Neural cell (in vitro differentiated cells): ENCODE data around the gene SPATA22. TPM values are rescaled to one million over a fixed set of nuclear protein-coding genes. Genes with fewer than 3 reads are reported as not detected.

Experiments
- H2AFZ ChIP-seq: fragments of 200-600, 300-800 bp; sonication (generic), shearing (Covaris generic); 2 replicates; pipeline ENCODE4 v1.6.0; 2014; ENCODE audit warnings: low read depth, mild to moderate bottlenecking, antibody characterized with exemption, low read length, moderate library complexity
- H3F3A ChIP-seq: fragments of 200-600 bp; shearing (Covaris generic); 2 replicates; pipeline ENCODE4 v1.6.1; 2016; ENCODE audit warnings: mild to moderate bottlenecking, moderate library complexity, mixed read lengths, antibody characterized with exemption, low read length; ENCODE audit not compliant: insufficient read depth, poor library complexity, severe bottlenecking
- H3K27ac ChIP-seq: fragments of 200-600, 300-800 bp; sonication (generic), shearing (Covaris generic); 2 replicates; pipeline ENCODE4 v1.5.1; 2014; ENCODE audit warnings: mild to moderate bottlenecking, low read length, moderate library complexity
- H3K27me3 ChIP-seq: fragments of 300-800, 200-600 bp; sonication (generic), shearing (Covaris generic); 2 replicates; pipeline ENCODE4 v1.6.0; 2014; ENCODE audit warnings: mild to moderate bottlenecking, low read depth, low read length, moderate library complexity; ENCODE audit not compliant: insufficient read depth
- H3K36me3 ChIP-seq: fragments of 300-800, 200-600 bp; sonication (generic), shearing (Covaris generic); 2 replicates; pipeline ENCODE4 v1.5.1; 2014; ENCODE audit warnings: mild to moderate bottlenecking, antibody characterized with exemption, low read length, moderate library complexity; ENCODE audit not compliant: insufficient read depth
- H3K4me2 ChIP-seq: fragments of 300-800, 200-600 bp; sonication (generic), shearing (Covaris generic); 2 replicates; pipeline ENCODE4 v1.6.0; 2014; ENCODE audit warnings: mild to moderate bottlenecking, low read length
- H3K4me3 ChIP-seq: fragments of 300-800, 200-600 bp; sonication (generic), shearing (Covaris generic); 2 replicates; pipeline ENCODE4 v1.5.1; 2014; ENCODE audit warnings: mild to moderate bottlenecking, low read length, moderate library complexity
- H3K79me2 ChIP-seq: fragments of 200-600 bp; shearing (Covaris generic); replicated peaks from 2 replicates; pipeline ENCODE4 v1.6.0; 2014; ENCODE audit warnings: mild to moderate bottlenecking, low read length, moderate library complexity; ENCODE audit not compliant: insufficient read depth
- H3K9ac ChIP-seq: fragments of 300-800, 200-600 bp; sonication (generic), shearing (Covaris generic); 2 replicates; pipeline ENCODE4 v1.6.1; 2016; ENCODE audit warnings: mild to moderate bottlenecking, low read length, mixed read lengths
- H3K9me2 ChIP-seq: fragments of 200-600 bp; shearing (Covaris generic); 2 replicates; pipeline ENCODE4 v1.6.1; 2016; ENCODE audit warnings: mild to moderate bottlenecking, low read length, mixed read lengths; ENCODE audit not compliant: insufficient read depth
- H3K9me3 ChIP-seq: fragments of 200-600, 300-800 bp; sonication (generic), shearing (Covaris generic); 2 replicates; pipeline ENCODE4 v1.6.1; 2016; ENCODE audit warnings: mild to moderate bottlenecking, mixed run types, low read length, moderate library complexity, mixed read lengths
- H4K20me1 ChIP-seq: fragments of 200-600 bp; shearing (Covaris generic); 2 replicates; pipeline ENCODE4 v1.6.1; 2016; ENCODE audit warnings: mild to moderate bottlenecking, mixed run types; ENCODE audit not compliant: insufficient read depth
- CTCF ChIP-seq: fragments of 450-650 bp; IDR thresholded peaks from 2 replicates; pipeline ENCODE4 v1.5.1; 2014; ENCODE audit warnings: antibody characterized with exemption, mild to moderate bottlenecking, moderate library complexity; ENCODE audit not compliant: poor library complexity, severe bottlenecking
- EP300 ChIP-seq: fragments of 450-650 bp; conservative IDR thresholded peaks from 2 replicates; pipeline ENCODE4 v1.6.1; 2014; ENCODE audit warnings: antibody characterized with exemption, mild to moderate bottlenecking, moderate library complexity; ENCODE audit not compliant: poor library complexity, severe bottlenecking
- MXI1 ChIP-seq: fragments of 450-650 bp; conservative IDR thresholded peaks from 2 replicates; pipeline ENCODE4 v1.6.1; 2014; ENCODE audit warnings: antibody characterized with exemption, mild to moderate bottlenecking; ENCODE audit not compliant: poor library complexity, severe bottlenecking
- POLR2AphosphoS5 ChIP-seq: IDR thresholded peaks from 2 replicates; pipeline ENCODE4 v1.6.1; 2012
- RAD21 ChIP-seq: fragments of 450-650 bp; conservative IDR thresholded peaks from 2 replicates; pipeline ENCODE4 v1.6.1; 2014; ENCODE audit warnings: antibody characterized with exemption, mild to moderate bottlenecking, moderate library complexity
- REST ChIP-seq: IDR thresholded peaks from 2 replicates; pipeline ENCODE4 v1.6.1; 2012; ENCODE audit warnings: borderline replicate concordance
- TAF1 ChIP-seq: IDR thresholded peaks from 2 replicates; pipeline ENCODE4 v1.6.1; 2012; ENCODE audit warnings: low read depth
- polyA plus RNA-seq: library from polyadenylated mRNA; depleted of rRNA; stranded (reverse); fragments of >200 nt; gene quantifications from 2 replicates; pipeline ENCODE4 v1.2.3, GENCODE V29; 2014

Gene SPATA22
- polyA plus RNA-seq, 1 donor from 2014 or later = not detected

GRCh38 chr17:3474212-3474611 is 2.6 kb upstream of the SPATA22 start:
- Histone ChIP-seq H3K9ac (no peak overlapping the region), H3K4me3 (no peak overlapping the region), H3K9me3 (no peaks in the 10 kb centered on the region), H3K4me2 (no peak overlapping the region), H2AFZ (no peak overlapping the region), H3K27ac (no peak overlapping the region), H3K9me2 (no peaks in the 10 kb centered on the region), H3F3A (no peaks in the 10 kb centered on the region), H4K20me1 (no peaks in the 10 kb centered on the region), H3K36me3 (no peaks in the 10 kb centered on the region), H3K27me3 (no peaks in the 10 kb centered on the region), H3K79me2 (no peaks in the 10 kb centered on the region)
- TF ChIP-seq POLR2AphosphoS5 (no peak), TAF1 (no peak), CTCF (no peak), RAD21 (no peak), REST (no peak)

- no peak overlapping the region for H3K9ac ChIP-seq
- H3K9me2 ChIP-seq = no peaks in the 10 kb centered on the region
- no peak overlapping the region for H3K4me3 ChIP-seq
- H3K27ac ChIP-seq = no peak overlapping the region
- no peaks in the 10 kb centered on the region for H3K79me2 ChIP-seq
- H3K9me3 ChIP-seq = no peaks in the 10 kb centered on the region
- H2AFZ ChIP-seq = no peak overlapping the region
- no peaks in the 10 kb centered on the region for H4K20me1 ChIP-seq
- no peaks in the 10 kb centered on the region for H3K27me3 ChIP-seq
- no peak overlapping the region for H3K4me2 ChIP-seq
- H3F3A ChIP-seq = no peaks in the 10 kb centered on the region
- TF ChIP-seq CTCF (no peak), POLR2AphosphoS5 (no peak), MXI1 (no peak), TAF1 (no peak), REST (no peak), EP300 (no peak)
- no peaks in the 10 kb centered on the region for H3K36me3 ChIP-seq
Observed at GRCh38 chr17:3472137-3472536, 518 bp upstream of the SPATA22 start.
